ENCODE measurements around the gene KHNYN. TPM values are rescaled to one million over a fixed set of nuclear protein-coding genes. Genes with fewer than 3 reads are reported as not detected.

KHNYN gene
- total and polyA plus RNA-seq, 2 of the 8 experiments (the other 6 are each of a cell fraction or from before 2014, with no cell fraction given): 7.6 to 22.3 TPM

DNA sequence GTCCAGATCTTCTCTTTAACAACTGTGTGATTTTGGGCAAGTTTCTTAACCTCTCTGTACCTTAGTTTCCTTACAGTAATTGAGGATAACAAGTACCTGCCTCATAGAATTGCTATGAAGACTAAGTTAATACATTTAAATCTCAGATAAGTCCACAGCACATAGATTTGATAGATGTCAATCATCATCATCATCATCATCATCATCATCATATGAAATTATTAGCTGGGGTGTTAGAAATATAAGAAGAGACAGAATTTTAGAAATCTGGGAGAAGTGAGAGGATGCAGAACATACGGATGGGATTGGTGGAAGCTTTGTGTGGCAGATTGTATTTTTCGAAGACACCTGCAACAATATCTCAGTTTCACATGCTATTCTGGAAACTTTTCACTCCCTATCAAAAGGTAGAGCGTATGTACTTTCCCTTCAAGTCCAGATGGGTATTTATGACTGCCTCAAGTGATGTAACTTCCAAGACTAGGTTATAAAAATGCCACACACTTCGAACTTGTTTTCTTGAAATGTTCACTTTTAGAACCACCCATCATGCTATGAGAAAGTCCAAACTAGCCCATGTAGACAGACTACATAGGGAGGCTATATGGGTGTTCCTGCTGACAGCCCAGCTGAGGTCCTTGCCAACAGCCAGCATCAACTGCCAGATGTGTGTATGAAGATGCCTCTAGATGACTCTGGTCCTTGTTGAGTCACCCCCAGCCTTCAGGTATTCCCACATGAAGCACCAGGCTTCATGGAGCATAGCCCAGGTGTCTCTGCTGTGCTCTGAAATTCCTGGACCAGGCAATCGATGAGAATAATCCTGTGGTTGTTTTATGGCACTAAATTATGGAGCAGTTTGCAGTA is 33.5 kb downstream of the KHNYN start:
- Histone ChIP-seq H3K79me1 (ENCODE audit: low read depth, low read length) (no peaks in the 10 kb centered on the region), H3K4me3 (ENCODE audit: extremely low read depth in 1 of 4, insufficient read depth in 2 of 4, low read depth in 3 of 4, low read length in 4 of 4) (no peak overlapping the region), H4K20me1 (replicated peaks in 1 of 2; ENCODE audit: control insufficient read depth in 1 of 2, insufficient read depth in 2 of 2, low read length in 2 of 2) (no peaks in the 10 kb centered on the region), H2BK20ac (ENCODE audit: low read length) (no peak overlapping the region), H2BK12ac (ENCODE audit: low read depth, low read length) (no peak overlapping the region), H3K27me3 (replicated peaks in 1 of 4; ENCODE audit: control insufficient read depth in 3 of 4, extremely low read depth in 1 of 4, insufficient read depth in 3 of 4, low read length in 3 of 4) (no peaks in the 10 kb centered on the region), H3K56ac (replicated peaks; ENCODE audit: insufficient read length, low read depth, low read length) (no peak overlapping the region), H3K18ac (ENCODE audit: extremely low read depth, low read length) (no peak overlapping the region), H2AK5ac (ENCODE audit: low read depth, low read length) (no peak overlapping the region), H2BK15ac (ENCODE audit: low read length) (no peak overlapping the region), H3K4me1 (replicated peaks in 1 of 4; ENCODE audit: control insufficient read depth in 3 of 4, insufficient read depth in 4 of 4, low read length in 3 of 4) (no peaks in the 10 kb centered on the region), H3K9me3 (ENCODE audit: insufficient read depth in 2 of 2, low read depth in 1 of 2, low read length in 1 of 2) (no peaks in the 10 kb centered on the region), H3K23ac (ENCODE audit: insufficient read length) (no peak overlapping the region), H3K36me3 (ENCODE audit: control insufficient read depth in 2 of 4, insufficient read depth in 4 of 4, low read length in 3 of 4) (no peaks in the 10 kb centered on the region), H3K4me2 (ENCODE audit: insufficient read depth in 1 of 2, low read depth in 2 of 2, low read length in 2 of 2) (no peak overlapping the region), H4K91ac (replicated peaks; ENCODE audit: insufficient read length, low read length) (no peak overlapping the region), H4K5ac (ENCODE audit: insufficient read length, low read depth, low read length) (no peak overlapping the region), H3K79me2 (ENCODE audit: control insufficient read depth in 1 of 2, insufficient read depth in 2 of 2, low read length in 2 of 2) (no peaks in the 10 kb centered on the region), H3K23me2 (ENCODE audit: low read depth, low read length) (no peaks in the 10 kb centered on the region), H3K14ac (ENCODE audit: insufficient read length) (no peak overlapping the region), H2BK5ac (ENCODE audit: low read depth, low read length) (no peak overlapping the region), H2BK120ac (replicated peaks; ENCODE audit: low read depth, low read length) (no peak overlapping the region), H3K9ac (replicated peaks in 1 of 4; ENCODE audit: extremely low read depth in 1 of 4, low read depth in 3 of 4, low read length in 3 of 4) (no peak overlapping the region), H3K27ac (ENCODE audit: low read depth, low read length) (no peak overlapping the region), H3K4ac (replicated peaks; ENCODE audit: insufficient read length, low read depth, low read length) (no peak overlapping the region), H4K8ac (ENCODE audit: extremely low read depth, insufficient read depth, low read length) (no peak overlapping the region), H2AFZ (ENCODE audit: low read length) (no peak overlapping the region)
- ChIA-PET POLR2A (ENCODE audit: partially characterized antibody) (no interaction called here), CTCF (ENCODE audit: partially characterized antibody) (no interaction called here)
- DNase-seq (ENCODE audit: low read depth in 1 of 2, low spot score in 2 of 2) (no peak), FAIRE-seq (no peak)
- WGBS, 2 experiments (ENCODE audit: extremely low coverage in 1 of 2, insufficient coverage in 1 of 2, insufficient read length in 1 of 2, insufficient replicate concordance in 2 of 2, low coverage in 1 of 2, low lambda C conversion rate in 2 of 2, missing lambda C conversion rate in 1 of 2): 51% methylated on average over 5 of the region's 5 CpGs; no CpG with 5 or more reads in 1 of the 2 experiments
- TF ChIP-seq, protein P1, sequence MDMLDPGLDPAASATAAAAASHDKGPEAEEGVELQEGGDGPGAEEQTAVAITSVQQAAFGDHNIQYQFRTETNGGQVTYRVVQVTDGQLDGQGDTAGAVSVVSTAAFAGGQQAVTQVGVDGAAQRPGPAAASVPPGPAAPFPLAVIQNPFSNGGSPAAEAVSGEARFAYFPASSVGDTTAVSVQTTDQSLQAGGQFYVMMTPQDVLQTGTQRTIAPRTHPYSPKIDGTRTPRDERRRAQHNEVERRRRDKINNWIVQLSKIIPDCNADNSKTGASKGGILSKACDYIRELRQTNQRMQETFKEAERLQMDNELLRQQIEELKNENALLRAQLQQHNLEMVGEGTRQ (IDR thresholded peaks at IDR 0.05; ENCODE audit: low read length): no peak
- TF ChIP-seq YY1 (IDR thresholded peaks at IDR 0.05; ENCODE audit: low read depth, low read length) (no peak), SAP30 (IDR thresholded peaks at IDR 0.05; ENCODE audit: insufficient read depth, insufficient replicate concordance, low read length) (no peak), TCF12 (IDR thresholded peaks at IDR 0.05; ENCODE audit: low read depth, low read length) (no peak), RXRA (IDR thresholded peaks at IDR 0.05; ENCODE audit: insufficient read depth, low read depth, low read length) (no peak), SRF (IDR thresholded peaks at IDR 0.05; ENCODE audit: low read depth, low read length) (no peak), EP300 (IDR thresholded peaks at IDR 0.05; ENCODE audit: borderline replicate concordance in 1 of 2, low read depth in 2 of 2, low read length in 2 of 2) (no peak), KDM1A (IDR thresholded peaks at IDR 0.05; ENCODE audit: borderline replicate concordance, low read length) (no peak), CBX5 (IDR thresholded peaks at IDR 0.05; ENCODE audit: low read depth, low read length) (no peak), GABPA (IDR thresholded peaks at IDR 0.05; ENCODE audit: borderline replicate concordance, insufficient read depth, low read length) (no peak), NANOG (IDR thresholded peaks at IDR 0.05; ENCODE audit: insufficient read depth, low read depth, low read length, poor library complexity, severe bottlenecking) (no peak)
